Measurements from ENCODE around the gene MTG2. TPM values are rescaled to one million over a fixed set of nuclear protein-coding genes. Genes with fewer than 3 reads are reported as not detected.

Gene MTG2, protein sequence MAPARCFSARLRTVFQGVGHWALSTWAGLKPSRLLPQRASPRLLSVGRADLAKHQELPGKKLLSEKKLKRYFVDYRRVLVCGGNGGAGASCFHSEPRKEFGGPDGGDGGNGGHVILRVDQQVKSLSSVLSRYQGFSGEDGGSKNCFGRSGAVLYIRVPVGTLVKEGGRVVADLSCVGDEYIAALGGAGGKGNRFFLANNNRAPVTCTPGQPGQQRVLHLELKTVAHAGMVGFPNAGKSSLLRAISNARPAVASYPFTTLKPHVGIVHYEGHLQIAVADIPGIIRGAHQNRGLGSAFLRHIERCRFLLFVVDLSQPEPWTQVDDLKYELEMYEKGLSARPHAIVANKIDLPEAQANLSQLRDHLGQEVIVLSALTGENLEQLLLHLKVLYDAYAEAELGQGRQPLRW
- 14.7 and 33.3 TPM in 2 replicates for total RNA-seq

DNA sequence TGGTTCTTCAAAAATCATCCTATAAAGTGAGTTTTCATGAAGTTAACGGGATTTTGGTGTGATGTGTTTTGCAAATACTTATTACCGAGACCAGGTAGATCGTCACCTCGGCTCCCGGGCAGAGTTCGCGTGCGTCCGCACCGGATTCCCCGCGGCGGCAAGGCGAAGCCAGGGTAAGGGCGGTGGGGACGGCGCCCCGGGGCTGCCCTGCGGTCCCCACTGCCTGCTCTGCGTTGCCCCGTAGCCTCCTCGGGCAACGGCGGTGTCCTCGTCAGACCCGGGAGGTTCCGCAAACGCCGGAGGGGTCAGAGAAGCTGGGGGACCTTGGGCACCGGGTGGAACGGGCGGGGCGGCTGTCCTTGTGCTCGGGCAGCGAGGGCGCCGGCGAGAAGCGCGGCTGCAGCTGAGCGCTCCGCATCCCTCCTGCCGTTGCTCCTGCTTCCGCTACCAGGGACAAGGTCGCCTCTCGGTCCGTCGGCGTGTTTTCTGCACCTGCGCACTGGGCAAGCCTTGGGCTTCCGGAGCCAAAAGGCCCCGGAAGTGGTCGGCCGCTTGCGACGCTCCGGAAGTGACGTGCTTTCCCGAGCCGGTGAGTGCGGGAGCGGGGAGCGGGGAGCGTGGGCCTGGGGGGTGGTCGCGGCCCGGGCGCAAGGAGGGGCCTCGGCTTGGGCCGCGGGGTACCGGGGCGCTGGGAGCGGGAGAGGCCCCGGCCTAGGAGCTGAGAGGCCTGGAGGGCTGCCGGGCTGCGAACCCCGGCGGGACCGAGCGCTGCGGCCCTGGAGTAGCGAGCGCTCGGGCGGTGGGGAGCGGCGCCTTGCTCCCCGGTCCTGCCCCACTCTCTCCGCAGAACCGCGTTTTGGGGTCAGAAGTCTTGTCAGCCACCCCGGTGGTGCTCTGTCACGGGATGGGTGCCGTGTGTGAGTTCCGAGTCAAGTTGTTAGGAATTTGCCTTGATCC is at the start of gene MTG2:
MTG2 (plus strand) TSS at position 560 of the 957 bp plus-strand sequence. CDS start 10,393 bp downstream, outside the sequence.

DNA sequence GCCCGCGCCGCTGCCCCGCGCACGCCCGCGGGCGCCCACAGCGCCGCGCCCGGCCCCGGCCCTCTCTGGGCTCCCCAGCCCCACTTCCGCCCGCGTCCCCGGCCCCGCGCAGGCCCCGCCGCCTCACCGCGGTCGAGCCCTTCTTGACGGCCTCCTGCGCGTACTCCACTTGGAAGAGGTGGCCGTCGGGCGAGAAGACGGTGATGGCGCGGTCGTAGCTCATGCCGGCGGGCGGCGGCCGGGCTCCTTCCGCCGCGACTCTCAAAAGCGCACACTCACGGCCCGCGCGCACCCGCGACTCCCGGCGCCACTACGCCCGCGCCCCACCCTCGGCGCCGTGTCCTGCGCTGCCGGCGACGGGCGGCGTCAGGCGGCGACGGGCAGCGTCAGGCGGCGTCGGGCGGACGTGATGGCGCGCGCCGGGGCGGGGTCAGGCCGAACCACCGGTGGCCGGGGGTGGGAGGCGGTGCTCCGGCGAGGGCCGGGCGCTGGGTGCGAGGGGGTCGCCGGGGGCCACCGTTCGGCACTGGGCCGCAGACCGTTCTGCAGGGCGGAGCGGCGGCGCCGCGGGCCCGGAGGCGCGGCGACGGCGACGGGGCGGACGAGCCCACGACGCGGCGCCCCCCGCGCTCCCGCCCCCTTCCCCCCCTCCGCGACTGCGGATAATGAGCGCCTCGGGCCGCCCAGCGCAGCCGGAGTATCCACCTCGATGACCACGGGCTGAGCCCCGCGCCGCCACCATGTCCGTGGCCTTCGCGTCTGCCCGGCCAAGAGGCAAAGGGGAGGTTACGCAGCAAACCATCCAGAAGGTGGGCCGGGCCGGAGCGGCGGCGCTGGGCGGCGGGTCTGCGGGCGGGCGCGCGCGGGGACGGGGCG is 39.5 kb upstream of the MTG2 start, which contains the start of the genes PSMA7 and SS18L1:
PSMA7 (minus strand) TSS at position 314 of the 876 bp plus-strand sequence; CDS start at position 223, 91 bp downstream.
SS18L1 (plus strand) TSS at position 689 of the 876 bp plus-strand sequence; CDS start at position 741, 52 bp downstream.

DNA sequence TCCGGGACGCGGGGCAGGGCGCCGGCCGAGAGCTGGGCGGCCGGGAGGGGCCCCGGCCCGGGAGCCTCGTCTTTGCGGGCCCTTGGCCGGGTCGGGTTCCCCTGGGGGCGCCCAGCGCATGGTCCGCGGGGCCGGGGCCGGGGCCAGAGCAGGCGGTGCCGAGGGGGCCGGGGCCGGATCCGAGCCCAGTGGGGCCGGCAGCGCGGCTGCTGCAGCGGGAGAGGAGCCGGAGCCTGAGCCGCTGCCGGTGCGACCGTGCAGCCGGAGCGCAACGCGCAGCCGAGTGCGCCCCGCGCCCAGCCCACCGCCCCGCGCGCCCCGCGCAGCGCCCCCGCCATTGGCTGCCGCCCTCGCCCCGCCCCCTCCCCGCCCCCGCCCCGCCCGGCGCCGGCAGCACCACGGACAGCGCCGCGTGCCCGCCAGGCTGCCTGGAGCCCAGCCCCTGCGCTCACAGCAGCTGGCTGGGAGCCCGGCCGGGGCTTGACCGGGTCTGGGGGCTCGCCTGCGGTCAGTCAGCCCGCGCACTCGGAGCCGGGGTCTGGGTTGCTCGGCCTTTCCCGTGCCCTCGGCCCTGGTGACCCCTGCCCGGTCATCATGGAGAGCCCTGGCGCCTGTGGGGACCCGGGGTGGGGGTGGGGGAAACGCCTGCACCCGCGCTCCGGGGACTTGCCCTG is 37.3 kb downstream of the MTG2 start, which contains the start of gene HRH3:
HRH3 (minus strand) TSS at position 287 of the 674 bp plus-strand sequence. CDS start 308 bp downstream, outside the sequence.

DNA sequence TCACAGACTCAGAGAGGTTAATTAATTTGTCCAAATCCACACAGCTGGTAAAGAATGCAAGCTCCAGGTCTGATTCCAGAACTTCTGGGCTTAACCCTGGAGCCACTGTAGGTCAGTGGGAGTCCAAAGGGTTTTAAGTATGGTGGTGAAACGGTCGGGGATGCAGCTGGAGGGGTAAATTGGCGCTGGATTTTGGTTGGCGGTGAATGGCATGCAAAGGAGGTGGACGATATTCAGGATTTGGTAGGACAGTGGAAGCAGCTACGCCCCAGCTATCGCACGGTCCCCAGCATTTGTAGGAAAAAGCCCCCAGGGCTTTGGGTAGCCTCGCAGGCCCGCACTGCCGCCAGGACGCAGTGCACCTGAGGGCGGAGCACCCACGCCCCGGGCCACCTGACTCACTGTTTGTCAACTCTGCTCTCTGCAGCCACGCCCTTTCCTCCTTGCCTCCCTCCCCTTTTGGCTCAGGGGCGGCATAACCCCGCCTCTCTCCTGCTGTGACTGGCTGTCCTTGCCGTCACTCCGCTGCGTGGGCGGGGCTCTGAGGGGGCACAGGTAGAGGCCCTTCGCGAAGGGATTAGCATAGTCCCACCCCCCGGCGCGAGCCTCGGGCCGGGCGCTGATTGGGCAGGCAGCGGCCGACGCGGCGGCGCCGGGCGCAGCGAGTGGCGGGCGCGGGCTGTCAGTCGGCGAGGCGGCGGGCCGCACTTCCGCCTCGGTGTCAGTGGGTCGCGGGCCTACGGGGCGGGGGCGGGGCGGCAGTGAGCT is 55.2 kb downstream of the MTG2 start, which contains the start of gene OSBPL2:
OSBPL2 (plus strand) TSS at position 721 of the 768 bp plus-strand sequence. CDS start 17,664 bp downstream, outside the sequence.

Other genes with a start within 250 kb of the MTG2 start
- 6.0 and 6.3 TPM in 2 replicates for gene TAF4, start 117.1 kb upstream of the MTG2 start, total RNA-seq
- 35.7 and 38.2 TPM in 2 replicates for gene LSM14B, start 60.6 kb upstream of the MTG2 start, total RNA-seq
- 221 and 232 TPM in 2 replicates for gene PSMA7, start 39.6 kb upstream of the MTG2 start, total RNA-seq
- gene SS18L1, start 39.3 kb upstream of the MTG2 start, total RNA-seq, result 6.7 and 9.9 TPM in 2 replicates
- gene HRH3, start 37.2 kb downstream of the MTG2 start, total RNA-seq, result not detected in 2 replicates
- 27.6 and 28.5 TPM in 2 replicates for gene OSBPL2, start 55.5 kb downstream of the MTG2 start, total RNA-seq
- 61.3 and 62.5 TPM in 2 replicates for gene ADRM1, start 120.0 kb downstream of the MTG2 start, total RNA-seq
- gene LAMA5, start 184.3 kb downstream of the MTG2 start, total RNA-seq, result 4.4 and 4.8 TPM in 2 replicates
- 801 and 1,041 TPM in 2 replicates for gene RPS21, start 204.1 kb downstream of the MTG2 start, total RNA-seq
- 1.6 and 2.2 TPM in 2 replicates for gene CABLES2, start 224.3 kb downstream of the MTG2 start, total RNA-seq
- not detected in 2 replicates for gene RBBP8NL, start 244.5 kb downstream of the MTG2 start, total RNA-seq